ENCODE results near the gene DDN.

Gene DDN

DNA sequence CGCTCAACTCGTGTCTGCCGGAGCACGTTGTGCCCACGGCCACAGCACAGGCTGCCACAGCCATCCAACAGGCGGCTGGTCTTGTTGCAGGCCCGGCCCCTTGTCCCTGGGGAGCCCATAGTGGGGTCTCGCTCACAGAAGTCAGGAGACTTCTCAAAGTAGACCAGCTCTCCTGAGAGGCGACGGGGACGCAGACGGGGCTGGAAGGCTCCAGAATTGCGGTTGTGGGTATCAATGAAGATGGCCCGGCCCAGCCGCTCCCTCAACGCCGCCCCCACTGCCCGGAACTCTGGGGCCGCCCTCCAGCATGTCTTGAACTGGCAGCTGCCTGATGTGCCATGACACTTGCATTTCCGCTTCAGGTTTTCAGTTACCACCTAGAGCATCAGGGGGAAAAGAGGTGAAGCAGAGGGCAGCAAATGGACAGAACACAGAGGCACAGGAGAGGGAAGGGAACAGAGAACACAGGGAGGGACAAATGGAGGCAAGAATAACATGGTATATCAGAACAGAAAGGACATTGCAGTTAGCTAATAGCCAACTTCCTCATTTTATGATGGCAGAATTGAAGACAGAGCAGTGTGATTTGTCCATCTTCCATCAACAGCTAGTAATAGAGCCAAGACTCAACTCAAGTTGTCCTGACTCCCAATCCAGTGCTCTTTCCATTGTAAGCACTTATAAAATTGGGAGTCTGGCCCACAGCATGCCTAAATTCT lies 32.8 kb downstream of the DDN start:
- DNase-seq (ENCODE audit: low spot score), result no peak

DNA sequence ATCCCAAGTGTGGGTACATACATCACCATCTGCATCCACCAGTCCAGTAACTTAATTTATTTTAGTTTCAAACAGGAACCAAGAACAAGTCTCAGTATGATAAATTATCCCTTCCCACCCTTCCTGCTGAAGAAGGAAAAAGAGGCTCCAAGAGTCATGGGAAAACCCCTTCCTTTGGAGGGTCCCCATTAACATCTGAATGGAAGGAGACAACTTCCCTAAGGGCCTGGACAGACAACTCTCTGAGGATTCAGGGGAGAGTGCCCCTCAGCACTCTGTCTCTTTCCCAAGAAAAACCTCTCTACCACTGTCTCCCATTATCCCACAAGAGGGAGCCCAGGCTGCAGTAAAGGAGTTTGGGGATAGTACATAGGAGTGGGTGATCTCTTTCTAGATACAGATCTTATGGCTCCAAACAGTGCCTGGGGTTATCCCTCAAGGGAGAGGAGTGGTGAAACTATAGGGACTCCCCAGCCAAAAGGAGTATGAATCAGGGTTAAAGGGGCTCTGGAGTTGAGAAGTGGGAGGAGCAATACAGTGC lies 33.8 kb downstream of the DDN start:
- peak; percentile 50 for DNase-seq (ENCODE audit: low spot score)

DNA sequence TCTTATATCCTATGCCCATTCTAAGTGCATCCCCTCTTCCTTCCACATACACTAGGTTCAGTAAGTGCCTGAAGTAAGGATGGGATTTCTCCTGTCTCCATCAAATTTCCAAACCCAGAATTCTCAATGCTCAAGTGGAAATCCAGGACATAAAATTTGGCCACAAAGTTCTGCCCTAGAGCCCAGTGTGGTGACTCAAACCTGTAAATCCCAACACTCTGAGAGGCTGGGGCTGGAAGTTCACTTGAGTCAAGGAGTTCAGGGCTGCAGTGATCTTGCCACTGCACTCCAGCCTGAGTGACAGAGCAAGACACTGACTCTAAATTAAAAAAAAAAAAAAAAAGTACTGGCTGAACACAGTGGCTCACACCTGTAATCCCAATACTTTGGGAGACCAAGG lies 37.4 kb downstream of the DDN start:
- no peak for DNase-seq (ENCODE audit: low spot score)

DNA sequence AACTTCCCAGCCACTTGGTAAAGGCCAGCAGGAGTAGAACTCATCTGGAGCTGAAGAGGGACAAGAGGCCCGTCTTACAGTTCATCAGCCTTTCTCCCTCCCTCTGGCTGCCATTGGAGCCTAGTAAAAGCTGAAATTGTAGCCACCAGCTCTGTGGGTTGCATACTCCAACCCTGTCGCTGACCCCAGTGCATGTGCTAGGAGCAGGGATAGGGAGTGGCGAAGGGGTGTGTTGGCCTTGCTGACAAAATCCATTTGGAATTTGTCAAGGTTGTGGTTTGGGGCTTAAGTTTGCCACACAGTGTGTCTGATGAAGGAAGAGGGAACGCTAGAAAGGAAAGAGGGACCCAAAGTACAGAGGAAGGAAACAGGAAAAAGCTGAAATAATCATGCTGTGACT lies 37.8 kb downstream of the DDN start:
- DNase-seq (ENCODE audit: low spot score), result no peak

DNA sequence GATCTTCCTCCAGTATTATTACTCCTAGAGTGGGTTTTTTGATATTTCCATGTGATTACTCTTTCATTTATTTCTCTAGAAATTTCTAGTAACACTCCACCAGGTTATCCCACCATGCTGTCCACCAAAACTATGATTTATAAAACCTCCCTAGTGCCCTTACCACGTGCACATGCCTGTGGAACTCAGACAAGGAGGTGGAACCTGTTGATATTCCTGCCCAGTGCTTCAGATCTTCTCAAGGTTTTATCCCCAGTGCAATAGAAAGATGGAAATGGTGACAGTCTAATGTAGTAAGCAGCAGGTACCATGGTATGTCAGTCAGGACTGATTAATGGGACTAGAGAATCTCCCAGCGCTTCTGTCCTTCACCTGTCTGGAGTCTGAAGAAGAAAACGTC lies 38.3 kb downstream of the DDN start:
- no peak for DNase-seq (ENCODE audit: low spot score)

DNA sequence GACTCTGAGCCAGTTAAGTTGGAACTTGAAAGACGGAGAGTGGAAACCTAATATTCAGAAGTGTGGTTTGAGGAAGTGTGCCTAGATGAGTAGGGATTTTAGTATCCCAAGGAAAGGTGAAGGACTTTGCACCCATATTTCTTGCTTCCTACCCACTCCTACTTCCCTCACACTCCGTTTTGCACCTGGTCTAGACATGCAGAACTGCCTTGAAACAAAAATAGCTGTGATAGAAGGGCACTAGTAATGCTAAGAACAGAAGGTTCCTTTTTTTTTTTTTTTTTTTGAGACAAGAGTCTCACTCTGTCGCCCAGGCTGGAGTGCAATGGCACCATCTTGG lies 41.2 kb downstream of the DDN start:
- no peak for DNase-seq (ENCODE audit: low spot score)

DNA sequence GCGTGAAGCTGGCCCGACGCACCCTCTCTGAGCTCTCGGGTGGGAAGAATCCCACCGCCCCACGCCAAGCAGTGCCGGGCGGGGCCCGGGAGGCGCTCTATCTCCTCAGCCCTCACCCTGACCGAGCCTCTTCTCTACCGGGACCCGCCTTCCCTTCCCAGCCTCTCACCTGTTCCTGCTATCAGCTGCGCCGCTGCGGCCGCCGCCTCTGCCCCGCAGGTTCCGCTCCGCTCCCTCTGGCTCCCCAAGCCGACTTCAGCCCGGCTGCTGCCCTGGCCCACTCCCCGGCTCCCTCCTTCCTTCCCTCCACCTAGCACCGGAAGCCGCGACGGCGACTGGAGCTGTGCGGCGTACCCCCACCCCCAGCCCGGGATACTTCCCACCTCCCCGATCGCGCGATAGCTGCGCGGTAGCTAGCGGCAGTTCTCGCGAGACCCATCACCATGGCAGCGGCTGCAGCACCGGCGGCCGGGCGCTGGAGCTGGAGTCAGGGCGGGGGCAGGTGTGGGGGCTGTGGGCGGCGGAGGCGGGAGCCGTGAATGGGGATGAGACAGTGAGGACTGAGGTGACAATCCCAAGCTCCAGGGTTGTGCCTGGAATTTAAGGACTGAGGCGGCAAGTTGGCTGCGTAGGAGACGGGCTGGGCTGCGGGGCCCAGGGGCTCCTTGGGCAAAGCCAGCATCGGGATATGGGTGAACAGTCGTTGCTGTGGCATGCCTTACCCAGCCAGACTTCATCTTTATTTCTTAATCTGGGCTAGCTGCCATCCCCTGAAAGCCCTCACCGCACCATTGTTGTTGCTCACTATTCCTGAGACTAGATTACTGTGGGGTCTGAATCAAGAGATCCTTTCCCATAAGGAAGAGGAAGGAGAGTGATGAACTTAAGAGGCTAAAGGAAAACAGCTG lies 41.8 kb downstream of the DDN start, which contains the start of gene ARF3:
Gene ARF3 (minus strand): TSS at position 347 of the 908 bp plus-strand sequence. CDS start 16,392 bp downstream, outside the sequence.
- peak; percentile 98 for DNase-seq (ENCODE audit: low spot score)

DNA sequence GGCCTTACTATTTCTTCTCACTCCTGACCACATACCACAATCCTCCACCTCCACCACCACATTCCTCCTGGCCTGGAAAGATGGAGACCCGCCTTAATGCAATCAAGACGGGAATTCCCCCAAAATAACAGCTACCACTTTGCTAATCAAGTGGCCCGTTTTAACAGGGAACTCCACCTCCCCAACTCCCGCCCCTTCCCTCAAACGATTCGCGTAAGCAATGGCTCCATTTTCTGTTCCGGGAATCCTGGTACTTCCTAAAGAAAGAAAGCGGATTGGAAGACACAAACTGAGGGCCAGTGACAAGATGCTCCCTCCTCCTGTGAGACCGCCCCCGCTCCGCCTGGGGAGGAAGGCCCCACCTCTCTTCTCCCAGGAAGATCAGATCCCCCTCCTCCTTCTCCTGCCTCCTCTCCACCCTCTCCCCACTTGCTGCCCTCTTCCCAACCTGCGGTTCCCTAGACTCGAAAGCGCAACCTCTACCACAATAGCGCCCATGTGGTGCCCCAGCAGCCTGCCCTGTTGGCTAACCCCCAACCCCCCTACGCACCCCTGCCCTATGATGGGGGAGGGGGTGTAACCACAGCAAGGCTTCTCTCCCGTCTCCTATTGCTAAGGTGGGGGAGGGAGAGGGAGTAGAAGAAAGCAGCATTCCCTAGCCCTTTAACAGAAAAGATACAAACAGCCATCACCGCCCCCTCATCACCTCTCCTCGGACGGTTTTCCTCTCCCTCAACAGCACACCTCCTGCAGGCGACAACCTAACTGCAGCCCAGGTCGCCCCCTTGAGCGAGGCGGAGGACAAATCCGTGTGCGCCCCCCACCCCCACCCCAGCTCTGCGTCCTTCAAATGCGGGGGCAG lies 42.7 kb downstream of the DDN start:
- peak; percentile 90 for DNase-seq (ENCODE audit: low spot score)

DNA sequence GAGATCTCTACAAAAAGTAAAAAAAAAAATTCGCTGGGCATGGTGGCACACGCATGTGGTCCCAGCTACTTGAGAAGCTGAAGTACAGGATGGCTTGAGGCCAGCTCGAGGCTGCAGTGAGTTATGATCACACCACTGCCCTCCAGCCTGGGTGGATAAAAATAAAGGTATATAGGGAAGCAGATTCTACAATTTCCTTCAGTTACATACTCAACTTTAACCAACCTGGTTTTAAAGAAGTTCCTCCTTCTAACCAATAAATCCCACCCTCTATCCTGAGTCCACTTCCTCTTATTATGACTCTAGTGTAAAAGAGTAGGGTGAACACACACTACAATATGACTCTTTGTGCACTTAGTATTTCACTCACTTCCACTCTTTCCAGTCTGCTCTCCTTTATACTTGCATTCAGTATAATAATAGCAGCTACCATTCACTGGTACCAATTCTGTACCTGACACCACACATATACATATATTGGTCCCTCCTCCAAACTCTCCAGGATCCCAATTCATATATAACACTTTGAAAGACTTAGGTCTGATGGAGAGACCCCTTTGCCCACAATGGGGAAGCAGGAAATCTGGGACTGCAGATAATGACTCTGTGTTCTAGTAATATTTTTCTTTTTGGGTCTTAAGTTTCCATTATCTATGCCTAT lies 44.2 kb downstream of the DDN start:
- DNase-seq (ENCODE audit: low spot score), result no peak

DNA sequence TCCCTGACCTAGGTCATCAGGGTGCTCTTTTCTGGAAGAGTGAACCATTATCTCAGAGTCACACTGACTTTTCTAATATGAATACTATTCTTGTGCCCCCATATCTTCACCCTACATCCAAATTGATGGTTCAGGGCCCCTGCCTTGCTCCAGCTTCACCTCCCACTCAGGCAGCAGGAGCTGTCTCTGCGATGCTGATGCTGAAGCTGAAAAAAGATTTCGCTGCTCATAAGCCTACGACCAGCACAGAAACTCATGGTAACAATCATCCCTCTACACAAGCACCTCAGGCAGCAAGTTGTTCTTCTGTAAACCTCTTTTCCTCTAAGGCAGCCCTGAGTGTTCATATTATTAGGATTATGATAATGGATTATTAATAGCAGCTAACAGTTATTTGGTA lies 45.1 kb downstream of the DDN start:
- no peak for DNase-seq (ENCODE audit: low spot score)

DNA sequence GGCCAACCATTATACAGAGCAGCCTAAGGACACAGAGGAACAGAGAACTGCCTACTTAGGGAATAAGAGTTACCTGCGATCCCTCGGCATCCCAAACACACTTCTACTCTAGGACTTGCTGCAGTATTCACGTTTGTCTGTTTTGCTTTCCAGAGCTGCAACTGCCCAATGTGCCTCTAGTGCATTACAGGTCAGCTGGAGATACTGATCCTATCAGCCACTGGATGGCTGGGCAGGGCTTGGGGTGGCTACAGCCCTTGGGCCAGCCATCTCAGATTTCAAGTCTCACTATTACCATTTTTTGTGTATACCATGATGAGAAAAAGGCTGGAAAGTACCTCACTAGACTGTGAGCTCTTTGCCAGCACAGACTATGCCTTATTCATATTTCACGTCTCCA lies 46.5 kb downstream of the DDN start:
- no peak for DNase-seq (ENCODE audit: low spot score)

DNA sequence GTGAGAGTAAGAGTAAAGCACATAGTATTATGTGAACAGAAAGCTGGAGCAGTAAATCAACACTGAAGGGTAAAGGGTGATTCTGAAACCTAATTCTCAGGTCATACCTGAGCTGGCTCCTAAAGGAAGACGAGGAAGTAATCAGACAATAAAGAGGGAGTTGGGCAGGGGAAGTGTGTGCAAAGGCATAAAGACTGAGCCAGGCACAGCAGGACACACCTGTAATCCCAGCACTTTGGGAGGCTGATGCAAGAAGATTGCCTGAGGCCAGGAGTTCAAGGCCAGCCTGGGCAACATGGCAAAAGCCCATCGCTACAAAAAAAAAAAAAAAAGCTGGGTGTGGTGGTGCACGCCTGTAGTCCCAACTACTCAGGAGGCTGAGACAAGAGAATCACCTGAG lies 51.4 kb downstream of the DDN start:
- DNase-seq (ENCODE audit: low spot score), result no peak

DNA sequence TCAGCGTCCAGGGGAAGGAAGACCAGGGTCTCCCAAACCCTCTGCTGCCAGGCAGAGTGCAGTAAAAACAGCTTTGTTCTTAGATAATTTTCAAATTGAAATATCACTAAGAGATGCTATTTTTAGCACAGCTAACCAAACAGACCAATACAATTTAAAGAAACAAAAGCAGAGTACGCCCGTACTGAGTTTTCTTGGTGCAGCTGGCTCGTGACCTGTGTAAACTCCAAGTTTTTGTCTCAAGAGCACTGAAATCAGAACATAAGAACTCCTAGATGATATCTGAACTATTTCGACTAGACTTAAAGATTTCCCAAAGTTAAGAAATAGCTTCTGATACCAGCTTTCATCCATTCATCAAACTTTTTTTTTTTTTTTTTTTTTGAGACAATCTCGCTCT lies 52.2 kb downstream of the DDN start:
- no peak for DNase-seq (ENCODE audit: low spot score)

DNA sequence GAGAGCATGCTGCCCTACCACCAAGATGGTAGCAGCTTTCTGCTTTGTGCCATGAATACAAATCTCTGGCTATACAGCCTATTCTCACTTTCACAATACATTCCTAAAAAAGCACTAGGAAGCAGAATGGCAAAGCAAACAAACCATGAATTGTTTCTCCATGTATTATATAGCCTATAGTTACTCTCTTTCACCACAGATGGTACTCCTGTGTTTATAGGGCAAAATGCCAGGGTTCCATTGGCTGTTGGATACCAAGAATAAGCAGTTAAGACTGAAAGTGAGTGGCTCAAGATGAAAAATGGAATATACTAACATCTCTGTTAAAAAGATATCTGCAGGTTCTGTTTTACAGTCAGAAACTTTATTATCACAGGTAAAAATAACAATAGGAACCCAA lies 53.0 kb downstream of the DDN start:
- no peak for DNase-seq (ENCODE audit: low spot score)

Measured in D341Med (cell line).